Activated CD4-positive, alpha-beta T cell treated with anti-CD3 and anti-CD28 coated beads for 24 hours (primary cell): ENCODE results near the gene KRTAP16-1.
"Not testable (repeated sequence)": the region's sequence is repeated elsewhere in the genome, so short reads cannot be mapped to it uniquely, and the experiment has no call there.

Experiments used
- DNase-seq, 2 donors: peaks; one replicate each; pipeline ENCODE4 v3.0.0-alpha.2; 2020; ENCODE audit warnings: low read depth in 2 of 2

The KRTAP16-1 gene

GRCh38 chr17:41308918-41309359 lies at the start of gene KRTAP16-1:
KRTAP16-1 (minus strand) TSS chr17:41309309; CDS start chr17:41309253, 56 bp downstream.
- no peak for DNase-seq

GRCh38 chr17:41354536-41354935 lies 45.4 kb upstream of the KRTAP16-1 start:
- no peak for DNase-seq

GRCh38 chr17:41352597-41353366 lies 43.7 kb upstream of the KRTAP16-1 start:
- DNase-seq: no peak

GRCh38 chr17:41351177-41351576 lies 42.1 kb upstream of the KRTAP16-1 start:
- DNase-seq: no peak

GRCh38 chr17:41350381-41350878 lies 41.3 kb upstream of the KRTAP16-1 start, which contains the start of gene KRT33A:
KRT33A (minus strand) TSS chr17:41350828; CDS start chr17:41350767, 61 bp downstream.
- DNase-seq: not testable (repeated sequence)

GRCh38 chr17:41347869-41348760 lies 39.0 kb upstream of the KRTAP16-1 start:
- no peak for DNase-seq

- not testable (repeated sequence) for DNase-seq
These were observed 37.3 kb upstream of the KRTAP16-1 start for GRCh38 chr17:41346421-41346820.

GRCh38 chr17:41345992-41346391 lies 36.9 kb upstream of the KRTAP16-1 start:
- DNase-seq: no peak

- DNase-seq: no peak
These were observed 33.9 kb upstream of the KRTAP16-1 start for GRCh38 chr17:41343029-41343428.

GRCh38 chr17:41340934-41341861 lies 32.1 kb upstream of the KRTAP16-1 start:
- DNase-seq: peak in 1 of 2 donors; percentile 19

GRCh38 chr17:41340494-41340893 lies 31.4 kb upstream of the KRTAP16-1 start:
- no peak for DNase-seq

- no peak for DNase-seq
These were observed 30.6 kb upstream of the KRTAP16-1 start for GRCh38 chr17:41339571-41340172.

GRCh38 chr17:41338961-41339485 lies 29.9 kb upstream of the KRTAP16-1 start:
- no peak for DNase-seq

- no peak for DNase-seq
These were observed 26.6 kb upstream of the KRTAP16-1 start for GRCh38 chr17:41335747-41336146.

- DNase-seq: no peak
These were observed 25.5 kb upstream of the KRTAP16-1 start for GRCh38 chr17:41334385-41335305.

- DNase-seq: no peak
These were observed 24.7 kb upstream of the KRTAP16-1 start for GRCh38 chr17:41333836-41334235.

GRCh38 chr17:41333098-41333497 lies 24.0 kb upstream of the KRTAP16-1 start:
- no peak for DNase-seq

- no peak for DNase-seq
These were observed 23.1 kb upstream of the KRTAP16-1 start for GRCh38 chr17:41332239-41332638.

GRCh38 chr17:41331606-41332005 lies 22.5 kb upstream of the KRTAP16-1 start:
- no peak for DNase-seq
